Measurements from ENCODE around the gene CREB3L2. TPM values are rescaled to one million over a fixed set of nuclear protein-coding genes. Genes with fewer than 3 reads are reported as not detected.

CREB3L2 gene
- polyA plus RNA-seq, 2 of the 4 experiments (the other 2 are of a cell fraction), result 16.3 to 32.2 TPM

DNA sequence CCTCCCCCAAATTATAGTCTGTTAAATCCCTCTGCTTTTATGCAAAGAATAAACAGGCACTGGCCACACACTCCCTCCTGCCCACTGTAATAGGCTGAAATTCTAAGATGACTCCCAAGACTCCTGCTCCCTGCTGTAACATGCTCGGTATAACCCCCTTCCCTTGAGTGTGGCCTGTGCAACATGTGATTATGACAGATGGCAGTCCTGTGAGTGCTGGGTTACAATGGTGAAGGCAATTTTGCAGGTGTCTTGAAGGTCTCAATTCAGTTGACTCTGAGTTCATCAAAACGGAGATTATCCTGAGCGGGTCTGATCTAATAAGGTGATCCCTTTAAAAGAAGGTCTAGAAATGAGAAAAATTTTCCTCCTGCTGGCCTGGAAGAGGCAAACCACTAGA, 55.9 kb downstream of the CREB3L2 start:
- no peak overlapping the region for H3K4me3 ChIP-seq
- CTCF ChIA-PET, result interaction anchor here (3.6 kb wide), 1 partner anchor 56 kb away, joined by 9 read pairs; the partner anchor contains the start of gene CREB3L2
- TF ChIP-seq, protein P1, sequence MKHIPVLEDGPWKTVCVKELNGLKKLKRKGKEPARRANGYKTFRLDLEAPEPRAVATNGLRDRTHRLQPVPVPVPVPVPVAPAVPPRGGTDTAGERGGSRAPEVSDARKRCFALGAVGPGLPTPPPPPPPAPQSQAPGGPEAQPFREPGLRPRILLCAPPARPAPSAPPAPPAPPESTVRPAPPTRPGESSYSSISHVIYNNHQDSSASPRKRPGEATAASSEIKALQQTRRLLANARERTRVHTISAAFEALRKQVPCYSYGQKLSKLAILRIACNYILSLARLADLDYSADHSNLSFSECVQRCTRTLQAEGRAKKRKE (CRISPR knock-in tag; IDR thresholded peaks at IDR 0.05; ENCODE audit: low read depth), result no peak
- TF ChIP-seq, protein P2, sequence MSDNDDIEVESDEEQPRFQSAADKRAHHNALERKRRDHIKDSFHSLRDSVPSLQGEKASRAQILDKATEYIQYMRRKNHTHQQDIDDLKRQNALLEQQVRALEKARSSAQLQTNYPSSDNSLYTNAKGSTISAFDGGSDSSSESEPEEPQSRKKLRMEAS (IDR thresholded peaks at IDR 0.05), result no peak
- TF ChIP-seq CHD4 (IDR thresholded peaks at IDR 0.05; ENCODE audit: borderline replicate concordance), result no peak
- TF ChIP-seq FOSL2 (IDR thresholded peaks at IDR 0.05), result no peak
- TF ChIP-seq FOSL2 (CRISPR knock-in tag; IDR thresholded peaks at IDR 0.05), result no peak
- FAIRE-seq, result no peak
- 95% methylated on average over 3 of the region's 3 CpGs for WGBS (ENCODE audit: missing lambda C conversion rate)
- ATAC-seq, result 0 out of 6 replicates have a peak, but pooled peaks of 1 of the 2 experiments have one; percentile 24
- POLR2A ChIA-PET, result interaction anchor here (0.7 kb wide), 1 partner anchor 9 kb away, joined by 3 read pairs; no protein-coding TSS in a partner anchor
- H3K9me3 ChIP-seq, result no peaks in the 10 kb centered on the region
- no peak overlapping the region for H3K27ac ChIP-seq
- H3K4me2 ChIP-seq, result no peak overlapping the region
- peaks cover 36% of the 10 kb centered on the region for H3K4me1 ChIP-seq
- no peak for DNase-seq (ENCODE audit: low read depth in 1 of 2, low spot score in 1 of 2)

DNA sequence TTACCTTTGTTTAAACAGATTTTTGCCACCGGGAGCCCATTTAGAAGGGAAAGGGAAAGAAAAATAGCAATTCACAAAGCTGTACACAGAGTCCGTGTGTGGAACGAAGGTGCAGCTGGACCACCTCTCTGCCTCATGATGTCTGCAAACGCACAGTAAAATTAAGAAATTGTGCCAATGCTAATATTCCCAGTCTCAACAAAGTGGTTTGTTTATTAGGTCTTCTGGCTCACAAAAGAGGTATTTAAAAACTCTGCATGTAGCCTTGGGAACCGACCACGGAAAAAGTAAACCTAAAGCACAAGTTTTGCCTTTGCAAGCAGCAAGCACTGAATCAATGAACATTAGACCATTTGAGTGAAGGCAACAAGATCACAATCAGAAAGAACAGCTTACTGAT, 57.7 kb downstream of the CREB3L2 start:
- H3K4me1 ChIP-seq, result peaks cover 28% of the 10 kb centered on the region
- H3K4me2 ChIP-seq, result no peak overlapping the region
- TF ChIP-seq HOXA7 (CRISPR knock-in tag; IDR thresholded peaks at IDR 0.05) (no peak), HEYL (CRISPR knock-in tag; IDR thresholded peaks at IDR 0.05) (no peak), EHF (CRISPR knock-in tag; IDR thresholded peaks at IDR 0.05) (no peak), EP300 (IDR thresholded peaks at IDR 0.05) (no peak), CHD2 (IDR thresholded peaks at IDR 0.05; ENCODE audit: low read length, partially characterized antibody) (no peak), TFCP2L1 (CRISPR knock-in tag; IDR thresholded peaks at IDR 0.05) (no peak), POLR2A (IDR thresholded peaks at IDR 0.05; ENCODE audit: low read length) (no peak), KDM5A (IDR thresholded peaks at IDR 0.05) (no peak), POLR2AphosphoS2 (conservative IDR thresholded peaks at IDR 0.05; ENCODE audit: low read length) (no peak), BHLHE40 (IDR thresholded peaks at IDR 0.05; ENCODE audit: low read depth, low read length) (no peak), JUN (IDR thresholded peaks at IDR 0.05) (no peak), FOSB (CRISPR knock-in tag; IDR thresholded peaks at IDR 0.05) (no peak), CEBPB (IDR thresholded peaks at IDR 0.05) (no peak), ZFP36 (IDR thresholded peaks at IDR 0.05; ENCODE audit: borderline replicate concordance, partially characterized antibody) (no peak), MAZ (IDR thresholded peaks at IDR 0.05; ENCODE audit: borderline replicate concordance, low read depth, low read length) (no peak)
- TF ChIP-seq, protein P3, sequence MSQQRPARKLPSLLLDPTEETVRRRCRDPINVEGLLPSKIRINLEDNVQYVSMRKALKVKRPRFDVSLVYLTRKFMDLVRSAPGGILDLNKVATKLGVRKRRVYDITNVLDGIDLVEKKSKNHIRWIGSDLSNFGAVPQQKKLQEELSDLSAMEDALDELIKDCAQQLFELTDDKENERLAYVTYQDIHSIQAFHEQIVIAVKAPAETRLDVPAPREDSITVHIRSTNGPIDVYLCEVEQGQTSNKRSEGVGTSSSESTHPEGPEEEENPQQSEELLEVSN (IDR thresholded peaks at IDR 0.05; ENCODE audit: borderline replicate concordance, low read depth), result no peak
- TF ChIP-seq, protein P4, sequence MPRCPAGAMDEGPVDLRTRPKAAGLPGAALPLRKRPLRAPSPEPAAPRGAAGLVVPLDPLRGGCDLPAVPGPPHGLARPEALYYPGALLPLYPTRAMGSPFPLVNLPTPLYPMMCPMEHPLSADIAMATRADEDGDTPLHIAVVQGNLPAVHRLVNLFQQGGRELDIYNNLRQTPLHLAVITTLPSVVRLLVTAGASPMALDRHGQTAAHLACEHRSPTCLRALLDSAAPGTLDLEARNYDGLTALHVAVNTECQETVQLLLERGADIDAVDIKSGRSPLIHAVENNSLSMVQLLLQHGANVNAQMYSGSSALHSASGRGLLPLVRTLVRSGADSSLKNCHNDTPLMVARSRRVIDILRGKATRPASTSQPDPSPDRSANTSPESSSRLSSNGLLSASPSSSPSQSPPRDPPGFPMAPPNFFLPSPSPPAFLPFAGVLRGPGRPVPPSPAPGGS (IDR thresholded peaks at IDR 0.05), result no peak
- TF ChIP-seq, protein P5, sequence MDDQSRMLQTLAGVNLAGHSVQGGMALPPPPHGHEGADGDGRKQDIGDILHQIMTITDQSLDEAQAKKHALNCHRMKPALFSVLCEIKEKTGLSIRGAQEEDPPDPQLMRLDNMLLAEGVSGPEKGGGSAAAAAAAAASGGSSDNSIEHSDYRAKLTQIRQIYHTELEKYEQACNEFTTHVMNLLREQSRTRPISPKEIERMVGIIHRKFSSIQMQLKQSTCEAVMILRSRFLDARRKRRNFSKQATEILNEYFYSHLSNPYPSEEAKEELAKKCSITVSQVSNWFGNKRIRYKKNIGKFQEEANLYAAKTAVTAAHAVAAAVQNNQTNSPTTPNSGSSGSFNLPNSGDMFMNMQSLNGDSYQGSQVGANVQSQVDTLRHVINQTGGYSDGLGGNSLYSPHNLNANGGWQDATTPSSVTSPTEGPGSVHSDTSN (IDR thresholded peaks at IDR 0.05), result no peak
- ATAC-seq (no peak), DNase-seq (ENCODE audit: low read depth in 1 of 2, low spot score in 1 of 2) (no peak), FAIRE-seq (no peak)
- CTCF ChIA-PET, result interaction anchor here (1.0 to 1.4 kb wide), 2 partner anchors 55 to 57 kb away, joined by 3 to 4 read pairs; partner anchors contain the start of gene CREB3L2
- 81% methylated on average over 6 of the region's 6 CpGs for WGBS (ENCODE audit: missing lambda C conversion rate)
- no peaks in the 10 kb centered on the region for H3K9me3 ChIP-seq
- no peak overlapping the region for H3K4me3 ChIP-seq
- POLR2A ChIA-PET, result no interaction called here
- no peak overlapping the region for H3K27ac ChIP-seq

Data from A549 (cell line).